Tibial nerve (tissue), 4 donors: ENCODE results near the gene TBC1D16.

ENCODE experiments used
- CTCF ChIP-seq, 5 experiments: fragments of 200-600 bp in 3 of 5; fragments of 450-650 bp in 2 of 5; sonication (generic) in 3 of 5; IDR thresholded peaks; one replicate each; pipeline ENCODE4 v1.5.1; 2016 to 2019; ENCODE audit warnings: antibody characterized with exemption in 5 of 5, mild to moderate bottlenecking in 3 of 5, moderate library complexity in 2 of 5
- EP300 ChIP-seq, 2 donors: sonication (generic); formaldehyde crosslinking; IDR thresholded peaks; one replicate each; pipeline ENCODE4 v1.6.1; 2017; ENCODE audit warnings: antibody characterized with exemption in 2 of 2, mild to moderate bottlenecking in 1 of 2
- POLR2A ChIP-seq, 2 donors: fragments of 450-650 bp; IDR thresholded peaks; one replicate each; pipeline ENCODE4 v1.6.1; 2017; ENCODE audit warnings: antibody characterized with exemption in 2 of 2, mild to moderate bottlenecking in 2 of 2, moderate library complexity in 2 of 2

GRCh38 chr17:80006811-80007752, 28.6 kb downstream of the TBC1D16 start:
- TF ChIP-seq CTCF (IDR thresholded peaks at IDR 0.05) (no peak), POLR2A (IDR thresholded peaks at IDR 0.05) (no peak), EP300 (IDR thresholded peaks at IDR 0.05) (no peak)
